Breast epithelium (tissue), 4 donors: ENCODE results near the gene KRT4. TPM values are rescaled to one million over a fixed set of nuclear protein-coding genes. Genes with fewer than 3 reads are reported as not detected.

Experiments
- DNase-seq, 2 donors: peaks; one replicate each; pipeline ENCODE4 v3.0.0-alpha.2; 2019; ENCODE audit warnings: low spot score in 2 of 2
- H3K27ac ChIP-seq, 2 donors: fragments of 200-600 bp; sonication (generic) in 1 of 2; one replicate each; pipeline ENCODE4 v1.5.1; 2016 to 2019; ENCODE audit warnings: mild to moderate bottlenecking in 1 of 2
- H3K27me3 ChIP-seq, 2 donors: fragments of 200-600 bp; sonication (generic) in 1 of 2; one replicate each; pipeline versions ENCODE4 v1.5.1 to v1.6.0; 2017 to 2019; ENCODE audit warnings: control low read depth in 1 of 2, mild to moderate bottlenecking in 1 of 2
- H3K36me3 ChIP-seq: fragments of 200-600 bp; one replicate; pipeline ENCODE4 v1.5.1; 2019
- H3K4me1 ChIP-seq, 2 donors: fragments of 200-600 bp; sonication (generic); one replicate each; pipeline ENCODE4 v1.5.1; 2016 to 2019; ENCODE audit warnings: control low read depth in 1 of 2
- H3K4me3 ChIP-seq, 3 donors: fragments of 200-600 bp; sonication (generic); 1 replicate in 2 of 3; 2 replicates in 1 of 3; pipeline ENCODE4 v1.5.1; 2016 to 2019; ENCODE audit warnings: mild to moderate bottlenecking in 3 of 3, moderate library complexity in 2 of 3
- H3K9me3 ChIP-seq, 2 donors: fragments of 200-600 bp; sonication (generic) in 1 of 2; one replicate each; pipeline ENCODE4 v1.5.1; 2016 to 2019; ENCODE audit warnings: control low read depth in 1 of 2
- POLR2A ChIP-seq: fragments of 450-650 bp; IDR thresholded peaks from one replicate; pipeline ENCODE4 v1.6.1; 2016; ENCODE audit warnings: antibody characterized with exemption, mild to moderate bottlenecking, moderate library complexity
- POLR2AphosphoS5 ChIP-seq, 3 donors: sonication (generic); formaldehyde crosslinking; IDR thresholded peaks; one replicate each; pipeline ENCODE4 v1.6.1; 2017; ENCODE audit warnings: antibody characterized with exemption in 3 of 3
- intact Hi-C: fragments of 100-400 bp; cut with DNase I; formaldehyde crosslinking; loops from one replicate; pipeline ENCODE4 v1.15.1; 2023; ENCODE audit warnings: low total_unique reads
- total RNA-seq, 3 donors: library from RNA; depleted of rRNA; stranded (reverse); fragments of >200 nt; gene quantifications; one replicate each; pipeline ENCODE4 v1.1.0, GENCODE V29; 2016
- TF ChIP-seq, protein P1 (sequence below), 3 donors: fragments of 450-650 bp; IDR thresholded peaks; one replicate each; pipeline ENCODE4 v1.5.1; 2016 to 2017; ENCODE audit warnings: antibody characterized with exemption in 3 of 3, mild to moderate bottlenecking in 3 of 3, moderate library complexity in 3 of 3

Gene KRT4
- total RNA-seq, 3 donors from 2014 or later, result 0.33 TPM; not detected in 2

DNA sequence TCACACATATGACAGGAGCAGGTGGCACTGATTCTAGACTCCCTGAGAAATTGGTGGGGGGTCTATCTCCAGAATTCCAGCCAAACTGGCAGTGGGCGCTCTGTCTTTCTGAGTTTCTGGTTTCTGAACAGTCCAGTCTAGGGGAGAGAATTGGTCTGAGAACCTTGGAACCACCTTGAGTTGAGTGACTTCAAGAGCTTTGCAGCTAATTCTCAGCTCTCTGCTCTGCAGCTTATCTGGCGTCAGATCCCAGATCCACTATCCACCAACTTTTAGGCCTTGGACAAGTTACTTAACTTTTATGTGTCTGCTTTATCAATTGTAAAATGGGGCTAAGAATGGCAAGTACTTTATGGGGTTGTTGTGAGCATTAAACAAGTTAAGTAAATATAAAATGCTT lies 35.1 kb downstream of the KRT4 start:
- Histone ChIP-seq H3K36me3 (no peaks in the 10 kb centered on the region), H3K4me3 (no peak overlapping the region), H3K9me3 (no peaks in the 10 kb centered on the region), H3K4me1 (no peaks in the 10 kb centered on the region), H3K27me3 (no peaks in the 10 kb centered on the region), H3K27ac (no peak overlapping the region)
- intact Hi-C loops, result no loop called here
- no peak for DNase-seq
- TF ChIP-seq, protein P1, sequence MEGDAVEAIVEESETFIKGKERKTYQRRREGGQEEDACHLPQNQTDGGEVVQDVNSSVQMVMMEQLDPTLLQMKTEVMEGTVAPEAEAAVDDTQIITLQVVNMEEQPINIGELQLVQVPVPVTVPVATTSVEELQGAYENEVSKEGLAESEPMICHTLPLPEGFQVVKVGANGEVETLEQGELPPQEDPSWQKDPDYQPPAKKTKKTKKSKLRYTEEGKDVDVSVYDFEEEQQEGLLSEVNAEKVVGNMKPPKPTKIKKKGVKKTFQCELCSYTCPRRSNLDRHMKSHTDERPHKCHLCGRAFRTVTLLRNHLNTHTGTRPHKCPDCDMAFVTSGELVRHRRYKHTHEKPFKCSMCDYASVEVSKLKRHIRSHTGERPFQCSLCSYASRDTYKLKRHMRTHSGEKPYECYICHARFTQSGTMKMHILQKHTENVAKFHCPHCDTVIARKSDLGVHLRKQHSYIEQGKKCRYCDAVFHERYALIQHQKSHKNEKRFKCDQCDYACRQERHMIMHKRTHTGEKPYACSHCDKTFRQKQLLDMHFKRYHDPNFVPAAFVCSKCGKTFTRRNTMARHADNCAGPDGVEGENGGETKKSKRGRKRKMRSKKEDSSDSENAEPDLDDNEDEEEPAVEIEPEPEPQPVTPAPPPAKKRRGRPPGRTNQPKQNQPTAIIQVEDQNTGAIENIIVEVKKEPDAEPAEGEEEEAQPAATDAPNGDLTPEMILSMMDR (IDR thresholded peaks at IDR 0.05), result no peak
- TF ChIP-seq POLR2AphosphoS5 (IDR thresholded peaks at IDR 0.05) (no peak), POLR2A (no peak)

DNA sequence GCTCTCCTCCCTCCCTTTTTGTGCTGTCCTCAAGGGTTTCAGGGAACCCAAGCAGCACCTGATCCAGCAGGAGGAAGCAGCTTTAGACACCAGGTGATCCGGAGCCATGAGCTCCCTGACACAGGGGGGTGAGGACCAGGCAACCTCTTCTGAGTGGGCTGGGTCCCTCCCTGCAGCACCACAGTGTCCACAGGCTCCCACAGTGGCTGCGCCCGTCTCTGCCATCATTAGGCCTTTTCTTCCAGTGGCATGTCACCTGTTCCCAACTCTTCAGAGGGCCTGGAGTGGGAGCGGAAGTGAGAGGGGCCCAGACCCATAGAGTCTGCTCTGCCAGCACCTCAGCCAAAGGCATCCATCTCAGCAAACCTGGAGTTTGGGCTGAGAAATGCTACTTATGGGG lies 36.4 kb downstream of the KRT4 start:
- no peaks in the 10 kb centered on the region for H3K36me3 ChIP-seq
- TF ChIP-seq POLR2AphosphoS5 (IDR thresholded peaks at IDR 0.05) (no peak), POLR2A (no peak)
- TF ChIP-seq, protein P1 (IDR thresholded peaks at IDR 0.05), result no peak
- no peaks in the 10 kb centered on the region for H3K4me1 ChIP-seq
- no peaks in the 10 kb centered on the region for H3K9me3 ChIP-seq
- no peak overlapping the region for H3K4me3 ChIP-seq
- no peak for DNase-seq
- no peaks in the 10 kb centered on the region for H3K27me3 ChIP-seq
- H3K27ac ChIP-seq, result no peak overlapping the region
- intact Hi-C loops, result no loop called here

DNA sequence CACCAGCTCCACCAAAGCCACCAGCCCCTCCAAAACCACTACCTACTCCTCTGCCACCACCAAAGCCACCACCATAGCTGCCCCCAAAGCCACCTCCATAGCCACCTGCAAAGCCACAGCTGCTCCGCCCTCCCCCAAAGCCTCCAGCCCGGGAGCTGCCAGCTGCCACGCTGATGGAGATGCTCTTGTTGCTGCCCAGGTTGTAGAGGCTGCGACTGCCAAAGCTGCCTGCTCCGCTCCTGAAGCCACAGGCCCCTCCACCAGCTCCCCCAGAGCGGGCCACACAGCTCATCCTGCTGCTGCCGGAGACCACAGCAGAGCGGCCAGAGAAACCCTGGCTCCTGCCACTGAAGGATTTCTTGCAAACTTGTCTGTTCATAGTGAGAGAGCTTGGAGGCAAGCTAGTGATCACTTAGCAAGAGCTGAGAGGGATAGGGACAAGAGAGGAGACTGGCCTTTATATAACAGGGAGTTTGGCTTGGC lies 37.0 kb downstream of the KRT4 start, which contains the start of gene KRT76:
Gene KRT76, minus strand, starts transcription at position 433 of the 483 bp plus-strand sequence. Its CDS starts 54 bp downstream, at position 379.
- no peak for DNase-seq
- no peaks in the 10 kb centered on the region for H3K36me3 ChIP-seq
- intact Hi-C loops, result no loop called here
- no peak within 1 kb of the TSS for H3K27ac ChIP-seq
- H3K4me1 ChIP-seq, result no peaks in the 10 kb centered on the region
- TF ChIP-seq POLR2AphosphoS5 (IDR thresholded peaks at IDR 0.05), result no peak
- no peak for TF ChIP-seq POLR2A
- TF ChIP-seq, protein P1 (IDR thresholded peaks at IDR 0.05), result no peak
- no peaks in the 10 kb centered on the region for H3K9me3 ChIP-seq
- no peaks in the 10 kb centered on the region for H3K27me3 ChIP-seq
- H3K4me3 ChIP-seq, result no peak within 1 kb of the TSS

DNA sequence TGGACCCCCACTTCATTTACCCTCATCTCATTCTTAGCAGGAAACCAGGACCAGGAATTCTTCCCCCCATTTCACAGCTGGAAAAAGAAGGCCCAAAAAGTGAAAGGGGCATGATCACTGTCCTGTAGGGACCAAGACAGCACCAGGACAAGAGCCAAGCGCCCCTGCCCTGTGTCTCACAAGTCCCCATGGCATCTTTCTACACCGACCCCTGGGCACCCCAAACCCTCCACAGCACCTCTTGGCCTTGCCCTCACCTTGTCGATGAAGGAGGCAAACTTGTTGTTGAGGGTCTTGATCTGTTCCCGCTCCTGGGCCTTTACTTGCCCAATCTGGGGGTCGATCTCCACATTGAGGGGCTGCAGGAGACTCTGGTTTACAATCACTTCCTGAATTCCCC lies 37.5 kb downstream of the KRT4 start:
- no peaks in the 10 kb centered on the region for H3K27me3 ChIP-seq
- no peak for DNase-seq
- no peak overlapping the region for H3K27ac ChIP-seq
- no peaks in the 10 kb centered on the region for H3K9me3 ChIP-seq
- intact Hi-C loops, result no loop called here
- H3K4me3 ChIP-seq, result no peak overlapping the region
- H3K36me3 ChIP-seq, result no peaks in the 10 kb centered on the region
- TF ChIP-seq POLR2A (no peak), POLR2AphosphoS5 (IDR thresholded peaks at IDR 0.05) (no peak)
- TF ChIP-seq, protein P1 (IDR thresholded peaks at IDR 0.05), result no peak
- H3K4me1 ChIP-seq, result no peaks in the 10 kb centered on the region

DNA sequence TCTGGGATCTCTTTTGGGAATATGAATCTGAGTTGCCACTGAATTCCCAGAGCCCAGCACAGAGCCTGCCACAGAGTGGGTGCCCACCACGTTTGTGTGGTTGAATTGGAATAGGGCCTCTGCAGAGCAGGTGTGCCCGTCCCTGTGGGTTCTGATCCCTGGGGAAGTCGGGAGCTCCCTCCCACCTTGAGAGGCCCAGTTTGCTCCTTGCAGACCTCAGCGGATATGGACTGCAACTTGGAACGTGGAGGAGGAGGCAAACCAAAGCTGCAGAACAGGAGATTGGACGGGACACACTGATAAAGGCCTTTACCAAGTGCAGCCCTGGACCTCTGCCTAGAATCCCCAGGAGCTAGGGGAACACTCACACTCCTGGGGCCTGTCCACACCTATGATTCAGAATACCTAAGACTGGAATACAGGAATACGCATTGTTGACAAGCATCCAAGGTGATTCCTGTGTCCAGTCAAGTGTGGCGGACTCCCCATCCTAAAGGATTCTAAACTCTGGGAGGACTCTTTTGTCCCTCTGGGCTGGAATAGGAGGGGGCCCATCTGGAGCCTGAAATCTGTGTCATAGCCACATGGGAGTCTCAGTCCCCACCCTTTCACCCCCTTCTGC lies 39.2 kb downstream of the KRT4 start:
- intact Hi-C loops, result no loop called here
- Histone ChIP-seq H3K27me3 (no peaks in the 10 kb centered on the region), H3K27ac (no peak overlapping the region), H3K4me3 (no peak overlapping the region), H3K9me3 (no peaks in the 10 kb centered on the region), H3K4me1 (no peaks in the 10 kb centered on the region), H3K36me3 (no peaks in the 10 kb centered on the region)
- DNase-seq, result no peak
- TF ChIP-seq POLR2AphosphoS5 (IDR thresholded peaks at IDR 0.05), result no peak
- TF ChIP-seq, protein P1 (IDR thresholded peaks at IDR 0.05), result no peak
- no peak for TF ChIP-seq POLR2A
